PC-3 (cell line): ENCODE results near the gene ZC3H7A. TPM values are rescaled to one million over a fixed set of nuclear protein-coding genes. Genes with fewer than 3 reads are reported as not detected.

ENCODE experiments used
- ATAC-seq: fragments of 200-7000 bp; cut with Tn5 transposase; 2 replicates; pipeline ENCODE4 v1.9.1; 2020; ENCODE audit warnings: mild to moderate bottlenecking, moderate library complexity
- BruUV-seq: library from RNA; stranded (reverse); fragments of 400-500 nt; replicated peaks from 2 replicates; lab custom pipeline; 2021; lab: Mats Ljungman, UMichigan
- CTCF ChIA-PET: fragments of 300-600 bp; sonication (Branson Sonifier 250); formaldehyde crosslinking; loops from one replicate; lab custom pipeline; 2022; ENCODE audit warnings: antibody characterized with exemption; lab: Charles Lee
- POLR2A ChIA-PET: fragments of 300-600 bp; sonication (Branson Sonifier 250); formaldehyde crosslinking; loops from one replicate; lab custom pipeline; 2022; ENCODE audit warnings: antibody characterized with exemption; ENCODE audit not compliant: unreplicated experiment; lab: Charles Lee
- DNase-seq: peaks from one replicate; pipeline ENCODE4 v3.0.0-alpha.2; 2015
- H2AFZ ChIP-seq: fragments of 300-600 bp; sonication (generic); 2 replicates; pipeline ENCODE4 v1.6.0; 2016; ENCODE audit warnings: antibody characterized with exemption, low read length
- H3F3A ChIP-seq: fragments of 300-600 bp; sonication (generic); one replicate; pipeline ENCODE4 v1.6.0; 2017; ENCODE audit warnings: antibody characterized with exemption, low read length, control low read depth, mild to moderate bottlenecking; ENCODE audit not compliant: unreplicated experiment
- H3K27ac ChIP-seq: fragments of 300-600 bp; sonication (generic); 2 replicates; pipeline ENCODE4 v1.5.1; 2016; ENCODE audit warnings: mild to moderate bottlenecking, low read length
- H3K27me3 ChIP-seq: fragments of 300-600 bp; sonication (generic); 2 replicates; pipeline ENCODE4 v1.6.1; 2016; ENCODE audit warnings: low read length, mixed read lengths
- H3K36me3 ChIP-seq: fragments of 300-600 bp; sonication (generic); 2 replicates; pipeline ENCODE4 v1.6.1; 2016; ENCODE audit warnings: low read depth, mixed run types, low read length, mixed read lengths
- H3K4me1 ChIP-seq: fragments of 300-600 bp; sonication (generic); 2 replicates; pipeline ENCODE4 v1.5.1; 2016; ENCODE audit warnings: low read length; ENCODE audit not compliant: insufficient read depth
- H3K4me2 ChIP-seq: fragments of 300-600 bp; sonication (generic); 2 replicates; pipeline ENCODE4 v1.6.0; 2016; ENCODE audit warnings: low read length
- H3K4me3 ChIP-seq: fragments of 300-600 bp; sonication (generic); 2 replicates; pipeline ENCODE4 v1.5.1; 2016; ENCODE audit warnings: mild to moderate bottlenecking, low read length, mixed read lengths
- H3K79me2 ChIP-seq: fragments of 300-600 bp; sonication (generic); 2 replicates; pipeline ENCODE4 v1.6.1; 2017; ENCODE audit warnings: low read length, mixed read lengths
- H3K9ac ChIP-seq: fragments of 300-600 bp; sonication (generic); 2 replicates; pipeline ENCODE4 v1.6.0; 2016; ENCODE audit warnings: mild to moderate bottlenecking, low read length
- H3K9me2 ChIP-seq: fragments of 300-600 bp; sonication (generic); replicated peaks from 2 replicates; pipeline ENCODE4 v1.6.1; 2016; ENCODE audit warnings: mixed run types, low read length, mixed read lengths
- H3K9me3 ChIP-seq: fragments of 300-600 bp; sonication (generic); 2 replicates; pipeline ENCODE4 v1.6.1; 2016; ENCODE audit warnings: low read length, mixed read lengths
- H4K20me1 ChIP-seq: fragments of 300-600 bp; sonication (generic); 2 replicates; pipeline ENCODE4 v1.6.1; 2016; ENCODE audit warnings: low read length, mixed read lengths
- EZH2 ChIP-seq: fragments of 300-600 bp; sonication (generic); IDR thresholded peaks from one replicate; pipeline ENCODE4 v1.6.1; 2017; ENCODE audit warnings: antibody characterized with exemption, mild to moderate bottlenecking, low read length; ENCODE audit not compliant: unreplicated experiment
- EZH2phosphoT487 ChIP-seq: fragments of 300-600 bp; sonication (generic); IDR thresholded peaks from 2 replicates; pipeline ENCODE4 v1.6.1; 2018; ENCODE audit warnings: mild to moderate bottlenecking, antibody characterized with exemption, low read length, borderline replicate concordance
- intact Hi-C: fragments of 100-400 bp; cut with micrococcal nuclease; formaldehyde crosslinking; loops from 2 replicates; pipeline ENCODE4 v1.9.0; 2023
- total RNA-seq: library from RNA; depleted of rRNA; stranded (reverse); fragments of >200 nt; gene quantifications from 2 replicates; pipeline ENCODE4 v1.2.3, GENCODE V29; 2014
- TF ChIP-seq, protein P1 (sequence below): fragments of 300-600 bp; sonication (generic); conservative IDR thresholded peaks from 2 replicates; pipeline ENCODE4 v1.5.1; 2017; ENCODE audit warnings: antibody characterized with exemption, low read depth, mild to moderate bottlenecking, low read length

Gene ZC3H7A
- total RNA-seq, 1 experiment from 2014 or later, result 21.2 TPM

DNA sequence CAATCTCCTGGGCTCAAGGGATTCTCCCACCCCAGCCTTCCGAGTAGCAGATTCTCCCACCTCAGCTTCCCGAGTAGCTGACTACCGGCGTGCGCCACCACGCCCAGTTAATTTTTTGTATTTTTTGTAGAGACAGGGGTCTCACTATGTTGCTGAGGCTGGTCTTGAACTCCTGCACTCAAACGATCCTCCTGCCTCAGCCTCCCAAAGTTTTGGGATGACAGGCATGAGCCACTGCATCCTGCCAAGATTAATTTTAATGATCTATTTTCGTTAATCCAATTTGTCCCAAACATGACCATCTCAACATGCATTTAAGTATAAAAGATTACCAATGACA is 1.2 kb downstream of the ZC3H7A start:
- BruUV-seq, result TSS peak; percentile 37
- H2AFZ ChIP-seq, result peak overlapping the region; percentile 69; the same call in 1 of the 2 replicates
- H3K4me2 ChIP-seq, result peak overlapping the region; percentile 97
- TF ChIP-seq EZH2phosphoT487 (no peak), EZH2 (no peak)
- TF ChIP-seq, protein P1, sequence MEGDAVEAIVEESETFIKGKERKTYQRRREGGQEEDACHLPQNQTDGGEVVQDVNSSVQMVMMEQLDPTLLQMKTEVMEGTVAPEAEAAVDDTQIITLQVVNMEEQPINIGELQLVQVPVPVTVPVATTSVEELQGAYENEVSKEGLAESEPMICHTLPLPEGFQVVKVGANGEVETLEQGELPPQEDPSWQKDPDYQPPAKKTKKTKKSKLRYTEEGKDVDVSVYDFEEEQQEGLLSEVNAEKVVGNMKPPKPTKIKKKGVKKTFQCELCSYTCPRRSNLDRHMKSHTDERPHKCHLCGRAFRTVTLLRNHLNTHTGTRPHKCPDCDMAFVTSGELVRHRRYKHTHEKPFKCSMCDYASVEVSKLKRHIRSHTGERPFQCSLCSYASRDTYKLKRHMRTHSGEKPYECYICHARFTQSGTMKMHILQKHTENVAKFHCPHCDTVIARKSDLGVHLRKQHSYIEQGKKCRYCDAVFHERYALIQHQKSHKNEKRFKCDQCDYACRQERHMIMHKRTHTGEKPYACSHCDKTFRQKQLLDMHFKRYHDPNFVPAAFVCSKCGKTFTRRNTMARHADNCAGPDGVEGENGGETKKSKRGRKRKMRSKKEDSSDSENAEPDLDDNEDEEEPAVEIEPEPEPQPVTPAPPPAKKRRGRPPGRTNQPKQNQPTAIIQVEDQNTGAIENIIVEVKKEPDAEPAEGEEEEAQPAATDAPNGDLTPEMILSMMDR, result no peak
- H3K4me1 ChIP-seq, result peaks cover 11% of the 10 kb centered on the region
- peaks cover 74% of the 10 kb centered on the region for H3K79me2 ChIP-seq
- H3K36me3 ChIP-seq, result no peaks in the 10 kb centered on the region
- 0 out of 2 replicates have a peak overlapping the region, but pooled peaks have one; percentile 56 for H3K27ac ChIP-seq
- DNase-seq (no peak), ATAC-seq (no peak)
- POLR2A ChIA-PET, result no interaction called here
- peaks cover 10% of the 10 kb centered on the region; the same call in 1 of the 2 replicates for H4K20me1 ChIP-seq
- CTCF ChIA-PET, result no interaction called here
- no peaks in the 10 kb centered on the region for H3F3A ChIP-seq
- H3K9ac ChIP-seq, result peak overlapping the region; percentile 97
- H3K4me3 ChIP-seq, result peak overlapping the region; percentile 97
- H3K9me2 ChIP-seq, result no peaks in the 10 kb centered on the region
- no peaks in the 10 kb centered on the region for H3K27me3 ChIP-seq
- no peaks in the 10 kb centered on the region for H3K9me3 ChIP-seq
- intact Hi-C loops, result loop anchor here (2.0 kb wide), 1 partner anchor 13 kb away; no protein-coding TSS in a partner anchor

DNA sequence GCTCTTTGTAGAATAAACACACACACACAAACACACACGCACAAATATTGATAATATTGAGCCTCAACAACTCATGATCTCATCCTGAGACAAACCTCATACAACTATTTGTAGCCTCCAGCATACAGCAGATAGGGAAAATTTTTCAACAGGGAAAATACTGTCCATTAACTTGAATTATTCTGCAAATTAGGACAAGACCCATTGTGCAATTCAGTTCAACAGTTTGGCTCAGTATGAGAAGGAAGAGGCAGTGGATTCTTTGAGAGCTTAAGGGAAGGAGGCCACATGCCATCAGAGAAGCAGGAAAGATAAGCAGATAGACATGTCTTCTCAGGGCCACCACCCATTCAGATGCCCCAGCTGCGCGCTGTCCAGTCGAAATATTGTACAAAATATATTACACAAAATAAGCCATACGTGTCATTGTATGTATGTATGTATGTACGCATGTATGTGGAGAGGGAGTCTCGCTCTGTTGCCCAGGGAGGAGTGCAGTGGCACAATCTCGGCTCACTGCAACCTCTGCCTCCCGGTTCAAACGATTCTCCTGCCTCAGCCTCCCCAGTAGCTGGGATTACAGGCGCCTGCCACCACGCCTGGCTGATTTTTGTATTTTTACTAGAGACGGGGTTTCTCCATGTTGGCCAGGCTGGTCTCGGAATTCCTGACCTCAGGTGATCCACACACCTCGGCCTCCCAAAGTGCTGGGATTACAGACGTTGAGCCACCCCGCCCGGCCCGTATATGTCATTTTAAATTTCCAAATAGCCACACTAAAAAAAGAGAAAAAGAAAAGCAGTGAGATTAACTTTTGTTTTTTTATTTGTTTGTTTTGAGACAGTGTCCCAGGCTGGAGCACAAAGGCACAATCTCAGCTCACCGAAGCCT is 1.8 kb downstream of the ZC3H7A start:
- H4K20me1 ChIP-seq, result peaks cover 10% of the 10 kb centered on the region; the same call in 1 of the 2 replicates
- H2AFZ ChIP-seq, result no peak overlapping the region
- CTCF ChIA-PET, result no interaction called here
- no peaks in the 10 kb centered on the region for H3F3A ChIP-seq
- H3K9ac ChIP-seq, result no peak overlapping the region
- no peaks in the 10 kb centered on the region for H3K27me3 ChIP-seq
- H3K27ac ChIP-seq, result no peak overlapping the region
- POLR2A ChIA-PET, result no interaction called here
- intact Hi-C loops, result no loop called here
- no peak for TF ChIP-seq EZH2
- TF ChIP-seq, protein P1, result no peak
- no peak for TF ChIP-seq EZH2phosphoT487
- H3K79me2 ChIP-seq, result peaks cover 80% of the 10 kb centered on the region
- no peak for ATAC-seq
- BruUV-seq, result no TSS peak
- H3K36me3 ChIP-seq, result no peaks in the 10 kb centered on the region
- no peaks in the 10 kb centered on the region for H3K9me2 ChIP-seq
- no peaks in the 10 kb centered on the region for H3K9me3 ChIP-seq
- no peak for DNase-seq
- H3K4me2 ChIP-seq, result peak overlapping the region; percentile 97
- H3K4me3 ChIP-seq, result peak overlapping the region; percentile 97
- peaks cover 11% of the 10 kb centered on the region for H3K4me1 ChIP-seq

DNA sequence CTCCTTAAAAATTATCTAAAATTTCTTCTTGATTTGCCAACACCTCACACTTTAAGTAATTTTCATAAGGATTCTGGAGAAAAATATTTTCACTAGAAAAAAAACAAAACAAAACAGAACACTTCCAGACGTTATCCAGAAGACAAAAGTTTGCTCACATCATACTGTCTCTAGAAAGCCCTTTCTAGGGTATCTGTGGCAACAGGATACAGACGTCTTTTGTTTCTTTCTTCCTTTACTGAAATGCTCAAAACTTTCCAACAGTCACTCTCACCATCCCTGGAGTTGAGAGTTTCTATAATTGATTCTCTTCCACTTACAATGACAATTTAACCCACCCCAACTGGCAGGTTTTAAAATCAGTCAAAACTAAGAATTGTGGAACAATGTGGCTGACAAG is 2.6 kb downstream of the ZC3H7A start:
- no peak overlapping the region for H2AFZ ChIP-seq
- TF ChIP-seq, protein P1, result no peak
- TF ChIP-seq EZH2 (no peak), EZH2phosphoT487 (no peak)
- no peaks in the 10 kb centered on the region for H3K9me2 ChIP-seq
- H3K27me3 ChIP-seq, result no peaks in the 10 kb centered on the region
- peaks cover 88% of the 10 kb centered on the region for H3K79me2 ChIP-seq
- ChIA-PET CTCF (no interaction called here), POLR2A (no interaction called here)
- H3K9me3 ChIP-seq, result no peaks in the 10 kb centered on the region
- no peak overlapping the region for H3K9ac ChIP-seq
- no peak overlapping the region for H3K27ac ChIP-seq
- no peak for DNase-seq
- H3K4me3 ChIP-seq, result no peak overlapping the region
- peaks cover 11% of the 10 kb centered on the region for H3K4me1 ChIP-seq
- BruUV-seq, result no TSS peak
- no peak overlapping the region for H3K4me2 ChIP-seq
- H3K36me3 ChIP-seq, result no peaks in the 10 kb centered on the region
- no peak for ATAC-seq
- no peaks in the 10 kb centered on the region for H3F3A ChIP-seq
- intact Hi-C loops, result no loop called here
- H4K20me1 ChIP-seq, result peaks cover 10% of the 10 kb centered on the region; the same call in 1 of the 2 replicates
